ENCODE measurements around the gene ELMO1.

The ELMO1 gene

GRCh38 chr7:37209195-37209594 lies 239.5 kb downstream of the ELMO1 start:
- DNase-seq: no peak

GRCh38 chr7:37208528-37208927 lies 240.1 kb downstream of the ELMO1 start:
- peak; percentile 55 for DNase-seq

- no peak for DNase-seq
These were observed 242.5 kb downstream of the ELMO1 start for GRCh38 chr7:37206192-37206591.

GRCh38 chr7:37205451-37205850 lies 243.2 kb downstream of the ELMO1 start:
- DNase-seq: no peak

- DNase-seq: no peak
These were observed 246.8 kb downstream of the ELMO1 start for GRCh38 chr7:37201876-37202198.

- DNase-seq: peak; percentile 52
These were observed 247.4 kb downstream of the ELMO1 start for GRCh38 chr7:37201003-37201875.

- peak; percentile 74 for DNase-seq
These were observed 249.7 kb downstream of the ELMO1 start for GRCh38 chr7:37198906-37199485.

GRCh38 chr7:37198041-37198905 lies 250.4 kb downstream of the ELMO1 start:
- no peak for DNase-seq

GRCh38 chr7:37197108-37197507 lies 251.6 kb downstream of the ELMO1 start:
- no peak for DNase-seq

GRCh38 chr7:37196676-37197075 lies 252.0 kb downstream of the ELMO1 start:
- no peak for DNase-seq

GRCh38 chr7:37195388-37195787 lies 253.3 kb downstream of the ELMO1 start:
- no peak for DNase-seq

- no peak for DNase-seq
These were observed 253.7 kb downstream of the ELMO1 start for GRCh38 chr7:37194943-37195342.

GRCh38 chr7:37193775-37194135 lies 254.9 kb downstream of the ELMO1 start:
- DNase-seq: no peak

- no peak for DNase-seq
These were observed 255.4 kb downstream of the ELMO1 start for GRCh38 chr7:37193087-37193774.

- no peak for DNase-seq
These were observed 256.9 kb downstream of the ELMO1 start for GRCh38 chr7:37191797-37192196.

GRCh38 chr7:37187179-37187578 lies 261.5 kb downstream of the ELMO1 start:
- no peak for DNase-seq

GRCh38 chr7:37186753-37187152 lies 261.9 kb downstream of the ELMO1 start:
- no peak for DNase-seq

- no peak for DNase-seq
These were observed 267.1 kb downstream of the ELMO1 start for GRCh38 chr7:37181550-37181932.

GRCh38 chr7:37180828-37181549 lies 267.7 kb downstream of the ELMO1 start:
- DNase-seq: no peak

- DNase-seq: no peak
These were observed 272.6 kb downstream of the ELMO1 start for GRCh38 chr7:37176079-37176478.

- no peak for DNase-seq
These were observed 274.2 kb downstream of the ELMO1 start for GRCh38 chr7:37174460-37174859.

- DNase-seq: no peak
These were observed 275.0 kb downstream of the ELMO1 start for GRCh38 chr7:37173670-37174069.

GRCh38 chr7:37162106-37162505 lies 286.6 kb downstream of the ELMO1 start:
- no peak for DNase-seq
